ENCODE data around the gene BOLA1. TPM values are rescaled to one million over a fixed set of nuclear protein-coding genes. Genes with fewer than 3 reads are reported as not detected.

Gene BOLA1
- total RNA-seq, 1 experiment from 2014 or later = 6.0 TPM

DNA sequence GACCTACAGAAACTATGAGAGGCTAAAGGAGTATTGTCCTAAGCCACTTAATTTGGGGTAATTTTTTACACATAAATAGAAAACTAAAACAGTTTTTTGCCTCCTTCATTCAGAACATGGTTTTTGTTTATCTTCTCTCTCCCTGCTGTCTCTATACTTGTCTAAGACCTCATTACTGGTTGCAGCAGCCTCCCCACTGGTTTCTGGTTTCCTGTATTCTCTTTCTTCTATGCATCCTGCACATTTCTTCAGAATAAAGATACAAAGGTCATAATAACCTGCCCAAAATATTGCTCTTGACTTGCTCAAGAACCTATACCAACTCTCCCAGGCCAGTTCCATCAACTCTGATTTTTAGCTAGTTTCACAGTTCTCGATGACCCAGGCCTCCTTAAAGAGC lies 19.8 kb upstream of the BOLA1 start:
- no peak overlapping the region for H4K5ac ChIP-seq (ENCODE audit: insufficient read length, low read depth, low read length)
- H2BK120ac ChIP-seq (ENCODE audit: low read depth, low read length, poor library complexity, severe bottlenecking) = no peak overlapping the region
- H2BK5ac ChIP-seq (ENCODE audit: insufficient read length, low read length) = no peak overlapping the region
- WGBS (ENCODE audit: extremely low coverage, insufficient read length, low lambda C conversion rate) = no CpG with 5 or more reads among the region's 1 CpG
- Mint-ChIP-seq H3K36me3 (ENCODE audit: insufficient read depth in 1 of 3, low read depth in 3 of 3) (no peaks in the 10 kb centered on the region), H3K27me3 (ENCODE audit: low read depth) (no peaks in the 10 kb centered on the region), H3K9me3 (no peaks in the 10 kb centered on the region), H3K4me1 (peaks cover 0 to 3% of the 10 kb centered on the region in 2 experiments; a peak in 1 of 4 replicates), H3K4me3 (no peak overlapping the region), H3K27ac (peak overlapping the region in 1 of 3 experiments; percentile 18; a peak in 1 of 7 replicates)
- TF ChIP-seq, protein P1, sequence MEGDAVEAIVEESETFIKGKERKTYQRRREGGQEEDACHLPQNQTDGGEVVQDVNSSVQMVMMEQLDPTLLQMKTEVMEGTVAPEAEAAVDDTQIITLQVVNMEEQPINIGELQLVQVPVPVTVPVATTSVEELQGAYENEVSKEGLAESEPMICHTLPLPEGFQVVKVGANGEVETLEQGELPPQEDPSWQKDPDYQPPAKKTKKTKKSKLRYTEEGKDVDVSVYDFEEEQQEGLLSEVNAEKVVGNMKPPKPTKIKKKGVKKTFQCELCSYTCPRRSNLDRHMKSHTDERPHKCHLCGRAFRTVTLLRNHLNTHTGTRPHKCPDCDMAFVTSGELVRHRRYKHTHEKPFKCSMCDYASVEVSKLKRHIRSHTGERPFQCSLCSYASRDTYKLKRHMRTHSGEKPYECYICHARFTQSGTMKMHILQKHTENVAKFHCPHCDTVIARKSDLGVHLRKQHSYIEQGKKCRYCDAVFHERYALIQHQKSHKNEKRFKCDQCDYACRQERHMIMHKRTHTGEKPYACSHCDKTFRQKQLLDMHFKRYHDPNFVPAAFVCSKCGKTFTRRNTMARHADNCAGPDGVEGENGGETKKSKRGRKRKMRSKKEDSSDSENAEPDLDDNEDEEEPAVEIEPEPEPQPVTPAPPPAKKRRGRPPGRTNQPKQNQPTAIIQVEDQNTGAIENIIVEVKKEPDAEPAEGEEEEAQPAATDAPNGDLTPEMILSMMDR (conservative IDR thresholded peaks at IDR 0.05) = no peak
- no peak overlapping the region for H3K27ac ChIP-seq (ENCODE audit: insufficient read length, low read depth, low read length)
- no peak overlapping the region for H3K56ac ChIP-seq (ENCODE audit: insufficient read length, low read depth, low read length)
- no peak overlapping the region for H2AFZ ChIP-seq (ENCODE audit: low read length)
- H3K23ac ChIP-seq (ENCODE audit: insufficient read length, low read depth, low read length) = no peak overlapping the region
- no peak overlapping the region for H2BK20ac ChIP-seq (ENCODE audit: low read depth, low read length, poor library complexity, severe bottlenecking)
- H3K9ac ChIP-seq (ENCODE audit: extremely low read depth, insufficient read length, low read length) = no peak overlapping the region
- H3K9me3 ChIP-seq (ENCODE audit: control insufficient read depth, low read depth, low read length) = no peaks in the 10 kb centered on the region
- H4K91ac ChIP-seq (ENCODE audit: insufficient read length, low read depth, low read length) = no peak overlapping the region
- H3K18ac ChIP-seq (ENCODE audit: insufficient read length, low read depth, low read length) = no peak overlapping the region
- no peak for DNase-seq
- no peak overlapping the region for H2BK15ac ChIP-seq (ENCODE audit: low read depth, low read length)
- no peaks in the 10 kb centered on the region for H3K79me2 ChIP-seq (ENCODE audit: insufficient read depth, low read length)
- no peaks in the 10 kb centered on the region for H4K20me1 ChIP-seq (ENCODE audit: control insufficient read depth, insufficient read depth, insufficient read length)
- H3K23me2 ChIP-seq (ENCODE audit: insufficient read length, low read depth, low read length, poor library complexity, severe bottlenecking) = peaks cover 2% of the 10 kb centered on the region
- H3K14ac ChIP-seq (ENCODE audit: insufficient read depth, low read length) = no peak overlapping the region
- peaks cover 2% of the 10 kb centered on the region; the same call in 1 of the 2 replicates for H3K4me1 ChIP-seq (ENCODE audit: insufficient read depth, low read length)
- H3T11ph ChIP-seq (ENCODE audit: low read length) = no peak overlapping the region
- H2BK12ac ChIP-seq (ENCODE audit: insufficient read length, low read depth, low read length) = no peak overlapping the region
- no peak overlapping the region for H2AK5ac ChIP-seq (ENCODE audit: insufficient read length, low read length)
- H4K8ac ChIP-seq (replicated peaks; ENCODE audit: insufficient read length, low read depth, low read length) = no peak overlapping the region
- no peak overlapping the region for H3K4me2 ChIP-seq (ENCODE audit: insufficient read depth, insufficient read length, low read length)
- no peaks in the 10 kb centered on the region for H3K27me3 ChIP-seq (ENCODE audit: insufficient read depth, low read length)
- no peaks in the 10 kb centered on the region for H3K79me1 ChIP-seq (ENCODE audit: insufficient read depth, low read depth, low read length, poor library complexity, severe bottlenecking)
- no peak overlapping the region for H3K4ac ChIP-seq (ENCODE audit: low read depth, low read length)

Measured in H9 (cell line).